Measurements from ENCODE around the gene FAM193A.

FAM193A gene

DNA sequence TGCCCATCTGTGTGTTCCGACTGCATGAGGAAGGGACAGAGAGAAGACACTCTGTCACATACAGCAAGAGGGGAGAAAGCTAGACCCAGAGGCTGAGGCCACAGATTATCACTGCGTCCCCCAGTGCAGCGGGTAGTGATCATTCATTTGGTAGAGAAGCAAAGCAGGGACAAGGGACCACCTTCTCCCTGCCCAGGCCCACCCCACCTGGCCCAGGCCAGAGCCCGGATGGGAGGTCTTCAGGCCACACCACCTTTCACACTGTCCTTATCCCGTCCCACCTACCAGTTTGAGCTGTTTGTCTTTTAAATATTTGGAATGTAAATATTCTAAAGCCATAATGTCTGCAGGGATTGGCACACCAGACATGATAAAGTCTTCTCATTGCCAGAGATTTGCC lies 209.1 kb downstream of the FAM193A start:
- peak overlapping the region; percentile 29 for H3K4me3 ChIP-seq (replicated peaks; ENCODE audit: low read depth, low read length)
- H3K36me3 ChIP-seq (ENCODE audit: control insufficient read depth, insufficient read depth, low read length): peaks cover 46% of the 10 kb centered on the region
- DNase-seq (ENCODE audit: extremely low read depth, insufficient read length): no peak
- TF ChIP-seq, protein P1, sequence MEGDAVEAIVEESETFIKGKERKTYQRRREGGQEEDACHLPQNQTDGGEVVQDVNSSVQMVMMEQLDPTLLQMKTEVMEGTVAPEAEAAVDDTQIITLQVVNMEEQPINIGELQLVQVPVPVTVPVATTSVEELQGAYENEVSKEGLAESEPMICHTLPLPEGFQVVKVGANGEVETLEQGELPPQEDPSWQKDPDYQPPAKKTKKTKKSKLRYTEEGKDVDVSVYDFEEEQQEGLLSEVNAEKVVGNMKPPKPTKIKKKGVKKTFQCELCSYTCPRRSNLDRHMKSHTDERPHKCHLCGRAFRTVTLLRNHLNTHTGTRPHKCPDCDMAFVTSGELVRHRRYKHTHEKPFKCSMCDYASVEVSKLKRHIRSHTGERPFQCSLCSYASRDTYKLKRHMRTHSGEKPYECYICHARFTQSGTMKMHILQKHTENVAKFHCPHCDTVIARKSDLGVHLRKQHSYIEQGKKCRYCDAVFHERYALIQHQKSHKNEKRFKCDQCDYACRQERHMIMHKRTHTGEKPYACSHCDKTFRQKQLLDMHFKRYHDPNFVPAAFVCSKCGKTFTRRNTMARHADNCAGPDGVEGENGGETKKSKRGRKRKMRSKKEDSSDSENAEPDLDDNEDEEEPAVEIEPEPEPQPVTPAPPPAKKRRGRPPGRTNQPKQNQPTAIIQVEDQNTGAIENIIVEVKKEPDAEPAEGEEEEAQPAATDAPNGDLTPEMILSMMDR (IDR thresholded peaks at IDR 0.05; ENCODE audit: insufficient read depth, low read length, poor library complexity, severe bottlenecking): no peak
- H3K27me3 ChIP-seq (replicated peaks; ENCODE audit: control insufficient read depth, insufficient read depth, low read length): no peaks in the 10 kb centered on the region

DNA sequence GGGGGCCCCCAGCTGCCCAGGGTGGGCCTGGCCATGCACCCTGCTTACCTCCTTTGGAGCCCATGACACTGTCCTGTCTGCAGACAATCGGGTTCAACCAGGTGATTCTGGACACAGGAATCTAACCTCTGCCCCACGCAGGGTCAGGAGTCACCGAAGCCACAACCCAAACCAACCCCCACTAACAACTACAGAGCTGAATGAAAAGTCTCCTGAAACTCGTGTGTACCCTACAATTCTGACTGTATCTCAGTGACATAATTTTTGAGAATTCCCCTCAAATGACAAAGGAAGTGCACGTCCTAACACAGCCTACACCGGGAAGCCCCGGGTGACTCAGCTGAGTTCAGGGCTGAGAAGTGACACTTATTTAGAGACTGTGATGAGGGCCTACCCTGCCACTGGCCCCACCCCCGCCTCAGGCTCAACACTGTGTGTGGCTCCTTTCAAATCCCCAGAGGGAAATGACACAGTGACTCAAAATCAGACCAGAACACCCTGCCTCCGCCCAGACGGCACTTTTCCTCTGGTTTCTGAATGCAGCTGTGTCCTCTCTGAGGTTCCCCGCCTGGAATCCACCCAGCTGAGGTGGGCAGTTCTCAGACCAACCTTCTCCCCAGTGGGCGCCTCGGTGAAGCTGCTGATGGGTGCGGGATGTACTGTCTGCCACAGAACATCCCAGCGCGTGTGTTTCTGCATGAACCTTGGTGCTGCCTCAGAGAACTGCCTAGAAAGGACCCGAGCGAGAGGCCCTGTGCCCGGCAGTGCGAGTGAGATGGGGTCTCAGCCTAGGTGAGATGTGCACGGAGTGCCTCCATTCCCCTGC lies 209.7 kb downstream of the FAM193A start:
- Histone ChIP-seq H3K4me3 (replicated peaks; ENCODE audit: low read depth, low read length) (peak overlapping the region; percentile 45), H3K27me3 (replicated peaks; ENCODE audit: control insufficient read depth, insufficient read depth, low read length) (no peaks in the 10 kb centered on the region), H3K36me3 (ENCODE audit: control insufficient read depth, insufficient read depth, low read length) (peaks cover 46% of the 10 kb centered on the region)
- TF ChIP-seq, protein P1 (IDR thresholded peaks at IDR 0.05; ENCODE audit: insufficient read depth, low read length, poor library complexity, severe bottlenecking): no peak
- peak; percentile 90 for DNase-seq (ENCODE audit: extremely low read depth, insufficient read length)

DNA sequence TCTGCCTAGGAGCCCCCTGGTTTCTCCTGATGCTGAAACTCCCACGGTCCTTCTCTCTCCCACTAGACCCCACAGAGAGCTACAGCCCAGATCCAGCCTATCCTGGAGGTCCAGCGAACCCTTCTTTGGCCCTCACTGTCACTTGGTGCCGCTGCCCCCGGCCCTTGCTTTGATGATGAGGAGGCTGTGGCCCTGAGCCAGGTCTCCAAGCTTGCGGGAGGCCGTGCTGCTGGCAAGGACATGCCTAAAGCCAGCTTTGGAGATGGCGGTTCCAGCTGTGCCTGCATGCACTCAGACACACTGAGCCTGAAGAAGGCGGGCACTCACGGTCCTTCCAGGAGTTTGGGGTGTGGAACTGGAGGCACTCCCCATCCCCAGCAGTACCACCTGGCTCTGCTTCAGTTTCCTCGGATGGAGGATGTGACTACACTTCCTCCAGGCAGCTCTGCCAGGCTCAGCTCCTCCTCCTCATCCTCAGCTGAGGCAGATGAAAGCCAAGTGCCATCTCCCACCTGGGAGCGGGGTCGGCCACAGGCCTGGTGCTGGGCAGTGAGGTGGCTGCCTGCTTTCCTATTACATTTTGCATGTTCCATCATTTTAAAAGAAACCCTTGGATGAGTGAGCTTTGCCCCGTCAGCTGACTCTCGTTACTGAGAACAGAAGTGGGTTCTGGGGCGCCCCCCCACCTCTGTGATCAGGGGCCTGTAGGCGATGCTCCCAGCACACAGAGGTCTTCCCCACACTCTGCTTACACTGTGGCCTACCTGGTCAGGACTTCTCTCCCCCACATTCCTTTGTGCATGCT lies 210.6 kb downstream of the FAM193A start:
- TF ChIP-seq, protein P1 (IDR thresholded peaks at IDR 0.05; ENCODE audit: insufficient read depth, low read length, poor library complexity, severe bottlenecking): no peak
- Histone ChIP-seq H3K27me3 (replicated peaks; ENCODE audit: control insufficient read depth, insufficient read depth, low read length) (no peaks in the 10 kb centered on the region), H3K36me3 (ENCODE audit: control insufficient read depth, insufficient read depth, low read length) (peaks cover 41% of the 10 kb centered on the region), H3K4me3 (replicated peaks; ENCODE audit: low read depth, low read length) (peak overlapping the region; percentile 45)
- no peak for DNase-seq (ENCODE audit: extremely low read depth, insufficient read length)

DNA sequence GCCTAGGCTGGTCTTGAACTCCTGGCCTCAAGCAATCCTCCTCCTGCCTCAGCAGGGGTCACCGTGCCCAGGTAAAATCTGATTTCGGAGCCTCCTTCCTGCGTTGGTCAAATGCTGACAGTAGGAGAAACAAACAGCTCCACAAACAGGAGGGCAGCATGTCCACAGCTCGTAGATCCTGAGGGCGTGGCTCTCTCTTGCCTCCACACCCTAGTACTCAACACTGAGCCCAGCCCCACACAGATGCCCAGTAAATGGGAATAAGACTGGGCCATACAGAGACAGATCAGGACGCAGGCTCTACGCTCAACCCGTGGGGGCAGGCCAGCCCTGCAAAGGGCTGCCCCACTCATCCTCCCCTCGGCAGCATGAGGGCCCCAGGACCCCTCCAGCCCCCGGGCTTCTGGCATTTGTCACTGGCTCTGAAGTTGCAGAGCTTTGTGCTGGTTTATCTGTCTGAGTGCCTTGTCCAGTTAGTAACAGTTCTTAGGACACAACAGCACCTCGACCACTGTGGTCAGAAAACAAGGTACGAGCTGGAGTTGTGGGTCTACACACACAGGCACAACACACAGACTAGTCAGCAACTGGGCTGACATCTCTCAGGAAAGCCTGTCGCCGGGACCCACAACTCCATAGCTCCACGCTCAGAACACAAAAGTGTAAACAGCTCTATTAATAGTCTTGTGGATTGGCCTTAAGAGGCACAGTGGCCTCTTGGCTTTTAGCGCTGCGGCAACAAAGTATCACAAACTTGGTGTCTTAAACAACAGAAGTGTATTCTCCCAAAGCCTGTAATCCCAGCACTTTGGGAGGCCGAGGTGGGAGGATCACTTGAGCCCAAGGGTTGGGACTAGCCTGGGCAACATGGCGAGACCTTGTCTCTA lies 214.5 kb downstream of the FAM193A start:
- TF ChIP-seq, protein P1 (IDR thresholded peaks at IDR 0.05; ENCODE audit: insufficient read depth, low read length, poor library complexity, severe bottlenecking): no peak
- peaks cover 11% of the 10 kb centered on the region for H3K36me3 ChIP-seq (ENCODE audit: control insufficient read depth, insufficient read depth, low read length)
- H3K4me3 ChIP-seq (replicated peaks; ENCODE audit: low read depth, low read length): no peak overlapping the region
- no peak for DNase-seq (ENCODE audit: extremely low read depth, insufficient read length)
- no peaks in the 10 kb centered on the region for H3K27me3 ChIP-seq (replicated peaks; ENCODE audit: control insufficient read depth, insufficient read depth, low read length)

DNA sequence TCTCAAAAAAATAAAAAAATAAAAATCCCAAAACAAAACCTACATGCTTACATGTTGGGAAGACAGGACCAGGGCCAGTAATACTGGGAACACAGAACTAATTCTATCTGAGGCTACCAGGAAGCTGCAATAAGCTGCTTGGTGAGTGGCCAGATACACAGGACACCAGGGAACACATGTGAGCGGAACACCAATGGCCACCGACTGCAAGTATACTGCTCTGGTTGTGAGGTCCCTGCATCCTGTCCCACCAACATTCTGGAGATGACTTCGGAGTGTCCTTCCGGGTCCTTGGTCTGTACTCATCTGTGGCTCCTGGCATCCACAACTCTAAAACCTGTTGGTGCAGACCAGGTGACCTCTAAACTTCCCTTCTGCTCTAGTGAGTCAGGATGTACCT lies 217.0 kb downstream of the FAM193A start:
- TF ChIP-seq, protein P1 (IDR thresholded peaks at IDR 0.05; ENCODE audit: insufficient read depth, low read length, poor library complexity, severe bottlenecking): no peak
- peaks cover 3% of the 10 kb centered on the region for H3K36me3 ChIP-seq (ENCODE audit: control insufficient read depth, insufficient read depth, low read length)
- H3K27me3 ChIP-seq (replicated peaks; ENCODE audit: control insufficient read depth, insufficient read depth, low read length): no peaks in the 10 kb centered on the region
- no peak for DNase-seq (ENCODE audit: extremely low read depth, insufficient read length)
- no peak overlapping the region for H3K4me3 ChIP-seq (replicated peaks; ENCODE audit: low read depth, low read length)
